ENCODE data around the gene ST3GAL2. TPM values are rescaled to one million over a fixed set of nuclear protein-coding genes. Genes with fewer than 3 reads are reported as not detected.
"Not testable (repeated sequence)": the region's sequence is repeated elsewhere in the genome, so short reads cannot be mapped to it uniquely, and the experiment has no call there.

Gene ST3GAL2
- total RNA-seq, 1 donor from 2014 or later = 134 TPM

DNA sequence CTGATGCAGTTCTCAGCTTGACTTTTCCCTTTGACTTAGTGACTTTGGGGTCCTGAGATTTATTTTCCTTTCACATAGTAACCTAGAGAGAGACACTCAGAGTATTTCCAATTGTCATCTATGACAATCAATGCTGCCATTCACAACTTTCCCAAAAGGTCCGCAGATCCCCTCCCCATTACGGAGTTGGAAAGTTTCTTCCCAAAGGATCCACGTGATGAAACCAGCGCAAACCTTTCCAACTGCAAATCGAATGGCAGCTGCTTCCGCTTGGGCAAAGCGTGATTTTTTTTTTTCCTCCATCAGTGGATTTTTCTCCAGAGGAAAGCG is 15.0 kb upstream of the ST3GAL2 start:
- TF ChIP-seq, protein P1, sequence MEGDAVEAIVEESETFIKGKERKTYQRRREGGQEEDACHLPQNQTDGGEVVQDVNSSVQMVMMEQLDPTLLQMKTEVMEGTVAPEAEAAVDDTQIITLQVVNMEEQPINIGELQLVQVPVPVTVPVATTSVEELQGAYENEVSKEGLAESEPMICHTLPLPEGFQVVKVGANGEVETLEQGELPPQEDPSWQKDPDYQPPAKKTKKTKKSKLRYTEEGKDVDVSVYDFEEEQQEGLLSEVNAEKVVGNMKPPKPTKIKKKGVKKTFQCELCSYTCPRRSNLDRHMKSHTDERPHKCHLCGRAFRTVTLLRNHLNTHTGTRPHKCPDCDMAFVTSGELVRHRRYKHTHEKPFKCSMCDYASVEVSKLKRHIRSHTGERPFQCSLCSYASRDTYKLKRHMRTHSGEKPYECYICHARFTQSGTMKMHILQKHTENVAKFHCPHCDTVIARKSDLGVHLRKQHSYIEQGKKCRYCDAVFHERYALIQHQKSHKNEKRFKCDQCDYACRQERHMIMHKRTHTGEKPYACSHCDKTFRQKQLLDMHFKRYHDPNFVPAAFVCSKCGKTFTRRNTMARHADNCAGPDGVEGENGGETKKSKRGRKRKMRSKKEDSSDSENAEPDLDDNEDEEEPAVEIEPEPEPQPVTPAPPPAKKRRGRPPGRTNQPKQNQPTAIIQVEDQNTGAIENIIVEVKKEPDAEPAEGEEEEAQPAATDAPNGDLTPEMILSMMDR (IDR thresholded peaks at IDR 0.05; ENCODE audit: partially characterized antibody, unreplicated experiment) = no peak
- peaks cover 7% of the 10 kb centered on the region for H3K9me3 Mint-ChIP-seq (ENCODE audit: unreplicated experiment)
- peaks cover 4% of the 10 kb centered on the region for H3K36me3 Mint-ChIP-seq (ENCODE audit: unreplicated experiment)
- DNase-seq = no peak
- peaks cover 4% of the 10 kb centered on the region for H3K4me1 Mint-ChIP-seq (ENCODE audit: low read depth, unreplicated experiment)
- H3K27ac Mint-ChIP-seq (ENCODE audit: unreplicated experiment) = peak overlapping the region; percentile 84
- H3K27me3 Mint-ChIP-seq (ENCODE audit: unreplicated experiment) = no peaks in the 10 kb centered on the region
- peak overlapping the region; percentile 86 for H3K4me3 Mint-ChIP-seq (ENCODE audit: unreplicated experiment)

DNA sequence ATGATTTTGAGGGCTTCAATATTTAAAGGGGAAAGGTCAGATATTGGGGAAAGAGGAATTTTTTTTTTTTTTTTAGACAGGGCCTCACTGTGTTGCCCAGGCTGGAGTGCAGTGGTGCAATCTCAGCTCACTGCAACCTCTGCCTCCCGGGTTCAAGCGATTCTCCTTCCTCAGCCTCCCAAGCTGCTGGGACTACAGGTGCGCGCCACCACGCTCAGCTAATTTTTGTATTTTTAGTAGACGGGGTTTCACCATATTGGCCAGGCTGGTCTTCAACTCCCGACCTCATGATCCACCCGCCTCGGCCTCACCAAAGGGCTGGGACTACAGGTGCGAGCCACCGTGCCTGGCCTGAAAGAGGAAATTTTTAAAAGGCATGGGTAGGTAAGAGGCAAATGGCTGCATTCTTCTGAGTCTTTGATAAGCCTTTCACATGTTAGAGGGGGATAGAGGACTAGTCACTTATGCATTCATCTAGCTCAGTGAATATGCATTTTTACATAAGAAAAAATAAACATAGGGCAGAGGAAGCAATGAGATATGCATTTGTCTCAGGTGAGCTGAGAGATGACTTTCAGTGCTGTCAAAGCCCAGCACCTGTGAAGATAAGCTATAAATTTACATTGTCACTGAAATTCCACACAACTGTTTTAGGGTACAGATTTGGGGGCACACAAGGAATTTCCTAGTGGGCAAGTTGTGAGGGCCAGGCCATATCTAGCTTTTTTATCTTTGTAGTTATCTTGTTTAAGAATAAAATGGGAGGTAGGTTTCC is 14.4 kb upstream of the ST3GAL2 start:
- Mint-ChIP-seq H3K4me1 (ENCODE audit: low read depth, unreplicated experiment) (peaks cover 4% of the 10 kb centered on the region), H3K36me3 (ENCODE audit: unreplicated experiment) (peaks cover 4% of the 10 kb centered on the region), H3K9me3 (ENCODE audit: unreplicated experiment) (peaks cover 7% of the 10 kb centered on the region), H3K27me3 (ENCODE audit: unreplicated experiment) (no peaks in the 10 kb centered on the region), H3K4me3 (ENCODE audit: unreplicated experiment) (peak overlapping the region; percentile 86), H3K27ac (ENCODE audit: unreplicated experiment) (peak overlapping the region; percentile 84)
- no peak for DNase-seq
- TF ChIP-seq, protein P1 (IDR thresholded peaks at IDR 0.05; ENCODE audit: partially characterized antibody, unreplicated experiment) = no peak

DNA sequence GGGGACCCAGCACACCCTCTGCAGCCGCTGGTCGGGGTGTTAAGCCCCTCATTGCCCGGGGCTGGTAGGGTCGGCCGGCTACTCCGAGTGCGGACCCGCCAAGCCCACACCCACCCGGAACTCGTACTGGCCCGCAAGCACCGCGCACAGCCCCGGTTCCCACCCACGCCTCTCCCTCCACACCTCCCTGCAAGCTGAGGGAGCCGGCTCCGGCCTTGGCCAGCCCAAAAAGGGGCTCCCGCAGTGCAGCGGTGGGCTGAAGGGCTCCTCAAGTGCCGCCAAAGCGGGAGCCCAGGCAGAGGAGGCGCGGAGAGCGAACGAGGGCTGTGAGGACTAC is 12.1 kb upstream of the ST3GAL2 start:
- not testable (repeated sequence) for H3K4me3 Mint-ChIP-seq (ENCODE audit: unreplicated experiment); H3K27ac Mint-ChIP-seq (ENCODE audit: unreplicated experiment); H3K9me3 Mint-ChIP-seq (ENCODE audit: unreplicated experiment); H3K36me3 Mint-ChIP-seq (ENCODE audit: unreplicated experiment); DNase-seq; H3K27me3 Mint-ChIP-seq (ENCODE audit: unreplicated experiment); H3K4me1 Mint-ChIP-seq (ENCODE audit: low read depth, unreplicated experiment)

DNA sequence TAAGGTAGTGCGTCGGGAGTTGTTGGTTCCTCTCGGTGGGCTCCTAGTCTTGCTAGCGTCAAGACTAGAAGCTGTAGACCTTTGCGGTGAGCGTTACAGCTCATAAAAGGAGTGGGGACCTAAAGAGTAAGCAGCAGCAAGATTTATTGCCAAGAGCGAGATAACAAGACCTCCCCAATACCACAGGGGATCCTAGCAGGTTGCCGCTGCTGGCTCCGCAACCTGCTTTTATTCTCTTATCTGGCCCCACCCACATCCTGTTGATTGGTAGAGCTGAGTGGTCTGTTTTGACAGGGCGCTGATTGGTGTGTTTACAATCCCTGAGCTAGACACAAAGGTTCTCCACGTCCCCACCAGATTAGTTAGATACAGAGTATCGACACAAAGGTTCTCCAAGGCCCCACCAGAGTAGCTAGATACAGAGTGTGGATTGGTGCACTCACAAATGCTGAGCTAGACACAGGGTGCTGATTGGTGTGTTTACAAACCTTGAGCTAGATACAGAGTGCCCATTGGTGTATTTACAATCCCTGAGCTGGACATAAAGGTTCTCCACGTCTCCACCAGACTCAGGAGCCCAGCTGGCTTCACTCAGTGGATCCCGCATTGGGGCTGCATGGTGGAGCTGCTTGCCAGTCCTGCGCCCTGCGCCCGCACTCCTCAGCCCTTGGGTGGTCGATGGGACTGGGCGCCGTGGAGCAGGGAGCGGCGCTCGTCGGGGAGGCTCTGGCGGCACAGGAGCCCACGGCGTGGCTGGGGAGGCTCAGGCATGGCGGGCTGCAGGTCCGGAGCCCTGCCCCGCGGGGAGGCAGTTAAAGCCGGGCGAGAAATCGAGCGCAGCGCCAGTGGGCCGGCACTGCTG is 11.5 kb upstream of the ST3GAL2 start:
- not testable (repeated sequence) for H3K36me3 Mint-ChIP-seq (ENCODE audit: unreplicated experiment); H3K4me1 Mint-ChIP-seq (ENCODE audit: low read depth, unreplicated experiment); H3K27me3 Mint-ChIP-seq (ENCODE audit: unreplicated experiment); H3K27ac Mint-ChIP-seq (ENCODE audit: unreplicated experiment); DNase-seq; H3K9me3 Mint-ChIP-seq (ENCODE audit: unreplicated experiment); H3K4me3 Mint-ChIP-seq (ENCODE audit: unreplicated experiment)

DNA sequence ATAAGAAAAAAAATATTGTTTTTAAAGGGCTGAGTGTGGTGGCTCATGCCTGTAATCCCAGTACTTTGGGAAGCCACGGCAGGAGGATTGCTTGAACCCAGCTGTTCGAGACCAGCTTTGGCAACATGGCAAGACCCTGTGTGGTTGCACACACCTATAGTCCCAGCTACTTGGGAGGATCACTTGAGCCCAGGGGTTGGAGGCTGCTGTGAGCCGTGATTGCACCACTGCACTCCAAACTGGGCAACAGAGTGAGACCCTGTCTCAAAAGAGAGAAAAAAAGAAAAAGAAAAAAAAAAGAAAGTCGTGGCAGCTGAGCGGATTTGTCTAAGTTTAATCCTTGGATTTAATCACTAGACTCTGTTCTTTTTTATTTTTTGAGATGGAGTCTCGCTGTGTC is 9.2 kb upstream of the ST3GAL2 start:
- Mint-ChIP-seq H3K9me3 (ENCODE audit: unreplicated experiment) (peaks cover 4% of the 10 kb centered on the region), H3K27ac (ENCODE audit: unreplicated experiment) (no peak overlapping the region), H3K27me3 (ENCODE audit: unreplicated experiment) (no peaks in the 10 kb centered on the region), H3K4me1 (ENCODE audit: low read depth, unreplicated experiment) (no peaks in the 10 kb centered on the region), H3K4me3 (ENCODE audit: unreplicated experiment) (no peak overlapping the region), H3K36me3 (ENCODE audit: unreplicated experiment) (peaks cover 4% of the 10 kb centered on the region)
- TF ChIP-seq, protein P1 (IDR thresholded peaks at IDR 0.05; ENCODE audit: partially characterized antibody, unreplicated experiment) = no peak
- DNase-seq = no peak

All from glutamatergic neuron (in vitro differentiated cells).